Colonic mucosa (tissue), 4 donors: Measurements from ENCODE around the gene ZNF592. TPM values are rescaled to one million over a fixed set of nuclear protein-coding genes. Genes with fewer than 3 reads are reported as not detected.

Source experiments
- DNase-seq: peaks from one replicate; pipeline ENCODE4 v3.0.0-alpha.2; 2020
- H3K27ac ChIP-seq: fragments of 200-600 bp; one replicate; pipeline ENCODE4 v1.8.0; 2021
- H3K27me3 ChIP-seq: fragments of 200-600 bp; one replicate; pipeline ENCODE4 v1.8.0; 2021
- H3K36me3 ChIP-seq: fragments of 200-600 bp; one replicate; pipeline ENCODE4 v1.8.0; 2021
- H3K4me1 ChIP-seq: fragments of 200-600 bp; one replicate; pipeline ENCODE4 v1.8.0; 2021; ENCODE audit warnings: mild to moderate bottlenecking
- H3K4me3 ChIP-seq: fragments of 200-600 bp; one replicate; pipeline ENCODE4 v1.8.0; 2021
- H3K9ac ChIP-seq, 2 donors: one replicate each; pipeline ENCODE4 v1.7.0; 2013; ENCODE audit warnings: control low read depth in 2 of 2, low read depth in 2 of 2, low read length in 2 of 2
- H3K9me3 ChIP-seq: fragments of 200-600 bp; one replicate; pipeline ENCODE4 v1.8.0; 2021
- CTCF ChIP-seq: fragments of 200-600 bp; IDR thresholded peaks from one replicate; pipeline ENCODE4 v1.8.0; 2022; ENCODE audit warnings: antibody characterized with exemption, mild to moderate bottlenecking
- intact Hi-C: fragments of 100-400 bp; cut with DNase I; formaldehyde crosslinking; loops from one replicate; pipeline ENCODE4 v1.14.1; 2022
- total RNA-seq, 2 donors: library from RNA; stranded (reverse); fragmentation: NEBNext Ultra II Directional in 1 of 2; extraction: Animal tissue kit (Norgen Biotek cat#: 25700) in 1 of 2; gene quantifications; one replicate each; pipeline ENCODE4 v1.2.1, GENCODE V29; 2021
- donor health status: healthy.
- donor health status: DM: no; HTN: no; CAD: no.
- donor health status: DM: no; HTN: no; CAD: no.

ZNF592 gene
- total RNA-seq, 2 donors from 2014 or later = 25.9 to 27.0 TPM

GRCh38 chr15:84834229-84834955, 86.0 kb downstream of the ZNF592 start:
- no peak overlapping the region for H3K27ac ChIP-seq
- no peaks in the 10 kb centered on the region for H3K36me3 ChIP-seq
- H3K4me3 ChIP-seq = no peak overlapping the region
- no peaks in the 10 kb centered on the region for H3K4me1 ChIP-seq
- intact Hi-C loops = loop anchor here (5.0 kb wide), 1 partner anchor 43 kb away; no protein-coding TSS in a partner anchor
- no peaks in the 10 kb centered on the region for H3K9me3 ChIP-seq
- no peak for TF ChIP-seq CTCF
- no peak for DNase-seq
- no peak overlapping the region for H3K9ac ChIP-seq
- no peaks in the 10 kb centered on the region for H3K27me3 ChIP-seq

- Histone ChIP-seq H3K9me3 (no peaks in the 10 kb centered on the region), H3K4me3 (no peak overlapping the region), H3K27me3 (no peaks in the 10 kb centered on the region), H3K27ac (no peak overlapping the region), H3K36me3 (no peaks in the 10 kb centered on the region), H3K9ac (no peak overlapping the region), H3K4me1 (no peaks in the 10 kb centered on the region)
- intact Hi-C loops = loop anchor here (5.0 kb wide), 1 partner anchor 42 kb away; no protein-coding TSS in a partner anchor
- DNase-seq = no peak
- TF ChIP-seq CTCF = no peak
These were observed 86.6 kb downstream of the ZNF592 start for GRCh38 chr15:84834969-84835368.

GRCh38 chr15:84835661-84836337, 87.4 kb downstream of the ZNF592 start:
- TF ChIP-seq CTCF = no peak
- Histone ChIP-seq H3K9me3 (no peaks in the 10 kb centered on the region), H3K27ac (no peak overlapping the region), H3K27me3 (no peaks in the 10 kb centered on the region), H3K36me3 (no peaks in the 10 kb centered on the region), H3K4me3 (no peak overlapping the region), H3K9ac (no peak overlapping the region), H3K4me1 (peaks cover 3% of the 10 kb centered on the region)
- intact Hi-C loops = no loop called here
- DNase-seq = no peak

- Histone ChIP-seq H3K27ac (no peak overlapping the region), H3K9me3 (no peaks in the 10 kb centered on the region), H3K36me3 (no peaks in the 10 kb centered on the region), H3K9ac (no peak overlapping the region), H3K4me1 (peaks cover 5% of the 10 kb centered on the region), H3K4me3 (no peak overlapping the region), H3K27me3 (no peaks in the 10 kb centered on the region)
- DNase-seq = no peak
- intact Hi-C loops = no loop called here
- no peak for TF ChIP-seq CTCF
These were observed 88.5 kb downstream of the ZNF592 start for GRCh38 chr15:84836844-84837243.

GRCh38 chr15:84839714-84840113, 91.3 kb downstream of the ZNF592 start:
- intact Hi-C loops = no loop called here
- H3K36me3 ChIP-seq = no peaks in the 10 kb centered on the region
- H3K27me3 ChIP-seq = no peaks in the 10 kb centered on the region
- no peak for DNase-seq
- H3K9ac ChIP-seq = no peak overlapping the region
- H3K9me3 ChIP-seq = no peaks in the 10 kb centered on the region
- H3K4me3 ChIP-seq = no peak overlapping the region
- no peak for TF ChIP-seq CTCF
- H3K4me1 ChIP-seq = peaks cover 5% of the 10 kb centered on the region
- no peak overlapping the region for H3K27ac ChIP-seq
